Fibroblast of peridontal ligament (primary cell): Measurements from ENCODE around the gene TSSK1B.
"Not testable (repeated sequence)": the region's sequence is repeated elsewhere in the genome, so short reads cannot be mapped to it uniquely, and the experiment has no call there.

Experiments
- DNase-seq: peaks from one replicate; pipeline ENCODE4 v3.0.0-alpha.2; 2010; ENCODE audit errors: extremely low read depth

The TSSK1B gene

DNA sequence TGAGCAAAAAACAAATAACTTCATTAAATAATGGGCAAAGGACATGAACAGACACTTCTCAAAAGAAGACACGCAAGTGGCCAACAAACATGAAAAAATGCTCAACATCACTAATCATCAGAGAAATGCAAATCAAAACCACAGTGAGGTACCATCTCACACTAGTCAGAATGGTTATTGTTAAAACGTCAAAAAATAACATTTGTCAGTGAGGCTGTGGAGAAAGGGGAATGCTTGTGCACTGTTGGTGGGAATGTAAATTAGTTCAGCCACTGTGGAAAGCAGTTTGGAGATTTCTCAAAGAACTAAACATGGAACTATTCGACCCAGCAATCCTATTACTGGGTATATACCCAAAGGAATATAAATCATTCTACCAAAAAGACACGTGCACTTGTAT, 36.8 kb downstream of the TSSK1B start:
- DNase-seq: not testable (repeated sequence)

DNA sequence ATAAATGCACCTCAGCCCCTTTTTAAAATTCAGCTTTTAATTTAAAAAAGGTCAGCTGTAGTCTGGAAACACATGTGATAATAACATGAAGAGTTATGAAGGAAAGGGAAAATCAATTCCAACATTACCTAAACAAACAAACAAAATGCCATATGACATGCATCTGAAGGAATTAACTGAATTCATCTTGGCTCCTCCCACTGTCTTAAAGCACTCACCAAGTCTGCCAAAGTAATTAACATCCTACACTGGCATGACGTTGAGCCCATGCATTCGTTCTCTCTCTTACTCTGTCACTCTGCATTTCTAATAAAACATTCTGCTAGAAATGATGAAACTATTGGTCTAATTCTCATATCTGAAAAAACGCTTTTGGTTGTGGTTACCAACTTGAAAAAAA, 37.7 kb downstream of the TSSK1B start:
- DNase-seq: no peak

DNA sequence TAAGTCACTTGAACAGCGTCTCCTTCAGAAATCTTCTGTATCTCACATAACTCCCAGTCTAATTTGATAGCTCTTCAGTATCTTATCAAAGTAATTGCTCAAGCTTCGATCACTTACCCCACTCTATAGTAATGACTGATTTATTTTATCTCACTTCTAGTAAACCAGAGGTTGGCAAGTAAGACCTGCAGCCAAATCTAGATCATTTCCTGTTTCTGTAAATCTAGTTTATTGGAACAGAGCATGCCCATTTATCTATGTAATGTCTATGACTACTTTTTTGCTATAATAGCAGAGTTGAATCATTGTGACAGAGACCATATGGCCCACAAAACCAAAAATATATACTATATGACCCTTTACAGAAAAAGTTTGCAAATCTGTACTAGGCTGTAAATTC, 40.1 kb downstream of the TSSK1B start:
- DNase-seq: no peak

DNA sequence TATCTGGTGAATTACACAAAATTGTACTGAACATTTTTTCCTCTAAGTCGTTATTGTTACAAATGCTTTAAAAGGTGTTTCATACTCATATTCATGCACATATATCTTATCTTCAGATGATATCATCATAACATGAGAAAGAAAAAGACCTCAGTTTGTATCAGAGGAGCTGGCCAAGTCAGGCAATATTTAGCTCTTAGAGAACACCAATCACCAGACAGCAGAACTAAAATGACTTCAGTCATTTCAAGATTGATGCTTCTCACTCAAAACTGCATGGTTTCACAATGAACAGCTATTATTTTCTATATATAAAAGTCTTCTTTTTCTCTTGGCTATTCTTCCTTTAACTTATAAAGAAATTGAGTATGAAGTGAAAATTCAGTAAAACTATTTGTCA, 44.6 kb downstream of the TSSK1B start:
- DNase-seq: no peak

DNA sequence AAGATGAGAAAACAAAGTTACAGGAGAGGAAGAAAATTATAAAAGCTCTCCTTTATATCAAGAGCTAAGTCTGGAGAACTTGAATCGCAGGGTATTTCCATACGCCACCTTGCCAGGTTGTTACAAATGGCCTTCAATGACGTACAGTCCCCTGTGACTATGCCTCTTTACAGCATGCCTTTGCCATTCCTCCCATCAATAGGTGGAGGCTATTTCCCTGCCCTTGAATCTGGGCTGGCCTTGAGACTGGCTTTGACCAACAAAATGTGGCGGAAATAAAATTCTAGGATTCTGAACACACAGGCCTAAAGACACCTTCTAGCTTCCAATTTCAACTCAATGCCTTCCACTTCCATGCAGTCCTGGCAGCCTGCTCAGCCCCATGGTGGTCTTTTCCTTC, 45.7 kb downstream of the TSSK1B start:
- no peak for DNase-seq

DNA sequence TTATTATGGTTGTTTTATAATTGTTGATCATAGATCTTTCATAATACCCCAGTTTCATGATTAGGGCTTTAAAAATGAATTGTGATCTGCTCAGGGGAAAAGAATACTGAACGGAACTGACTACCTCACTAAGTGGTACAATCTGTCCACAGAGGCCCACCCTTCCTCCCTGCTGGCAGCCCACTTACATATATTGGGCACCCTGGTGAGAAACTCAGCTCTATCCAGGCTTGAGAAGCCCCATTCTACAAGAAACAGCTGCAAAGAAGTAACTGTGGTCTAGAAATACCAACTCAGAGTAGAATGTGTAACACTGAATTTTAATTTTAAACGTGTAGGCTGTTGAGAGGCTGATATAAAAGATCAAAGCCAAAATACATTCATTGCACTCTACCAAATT, 46.9 kb downstream of the TSSK1B start:
- no peak for DNase-seq

DNA sequence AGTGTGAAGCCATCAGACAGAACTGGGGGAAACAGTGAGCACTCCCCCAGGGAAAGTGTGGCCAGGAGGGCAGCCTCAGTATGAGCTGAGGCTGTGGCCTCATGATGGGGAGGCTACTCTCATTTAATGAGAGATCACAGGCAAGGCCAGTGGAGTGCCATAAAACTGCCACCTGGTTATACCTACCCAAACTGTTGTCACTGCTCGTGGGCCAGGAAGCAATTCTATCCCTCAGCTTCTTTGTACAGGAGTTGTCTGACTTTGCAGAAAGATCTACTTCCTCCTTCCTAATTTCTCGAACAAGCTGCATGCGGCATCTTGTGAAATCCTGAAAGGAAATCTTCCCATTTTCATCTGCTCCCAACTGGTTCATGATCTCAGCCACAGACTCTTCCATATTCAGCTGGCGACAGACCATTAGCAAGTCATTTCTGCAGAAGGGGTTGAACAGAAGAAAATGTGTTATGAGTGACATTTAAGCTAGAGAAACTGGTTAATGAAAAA, 50.0 kb downstream of the TSSK1B start:
- DNase-seq: no peak

DNA sequence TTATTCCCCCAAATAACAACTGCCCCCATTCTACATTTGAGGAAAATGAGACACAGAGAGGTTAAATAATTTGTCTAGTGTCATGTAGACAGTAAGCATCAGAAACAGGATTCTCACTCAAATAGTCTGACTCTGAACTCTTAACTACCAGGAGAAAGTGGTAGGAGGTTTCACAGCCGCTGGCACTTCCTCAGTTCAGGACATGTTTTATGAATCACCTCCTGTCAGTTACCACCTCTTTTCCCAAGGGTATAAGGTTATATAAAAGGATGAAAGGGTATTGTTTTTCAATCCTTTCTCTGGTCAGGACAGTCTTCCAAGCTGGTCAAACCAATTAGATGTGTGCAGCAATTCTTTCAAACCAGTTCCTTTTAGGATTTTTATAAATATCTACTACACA, 52.1 kb downstream of the TSSK1B start:
- DNase-seq: no peak
